Suprapubic skin (tissue), 3 donors: ENCODE data around the gene RAB36.

Source experiments
- CTCF ChIP-seq, 2 donors: fragments of 200-600 bp in 1 of 2; fragments of 450-650 bp in 1 of 2; sonication (generic) in 1 of 2; IDR thresholded peaks; one replicate each; pipeline ENCODE4 v1.5.1; 2016 to 2019; ENCODE audit warnings: antibody characterized with exemption in 2 of 2, mild to moderate bottlenecking in 1 of 2, moderate library complexity in 1 of 2
- EP300 ChIP-seq: sonication (generic); formaldehyde crosslinking; IDR thresholded peaks from one replicate; pipeline ENCODE4 v1.6.1; 2017; ENCODE audit warnings: antibody characterized with exemption

GRCh38 chr22:23199159-23199558 is 53.9 kb downstream of the RAB36 start:
- TF ChIP-seq CTCF (IDR thresholded peaks at IDR 0.05), result no peak
- no peak for TF ChIP-seq EP300
